GM19193 (cell line): ENCODE data around the gene SMIM22.

ENCODE experiments used
- POLR2A ChIP-seq: IDR thresholded peaks from 4 replicates; pipeline ENCODE4 v1.6.1; 2011; ENCODE audit not compliant: insufficient read depth, insufficient read length; ENCODE audit errors: extremely low read depth

SMIM22 gene

DNA sequence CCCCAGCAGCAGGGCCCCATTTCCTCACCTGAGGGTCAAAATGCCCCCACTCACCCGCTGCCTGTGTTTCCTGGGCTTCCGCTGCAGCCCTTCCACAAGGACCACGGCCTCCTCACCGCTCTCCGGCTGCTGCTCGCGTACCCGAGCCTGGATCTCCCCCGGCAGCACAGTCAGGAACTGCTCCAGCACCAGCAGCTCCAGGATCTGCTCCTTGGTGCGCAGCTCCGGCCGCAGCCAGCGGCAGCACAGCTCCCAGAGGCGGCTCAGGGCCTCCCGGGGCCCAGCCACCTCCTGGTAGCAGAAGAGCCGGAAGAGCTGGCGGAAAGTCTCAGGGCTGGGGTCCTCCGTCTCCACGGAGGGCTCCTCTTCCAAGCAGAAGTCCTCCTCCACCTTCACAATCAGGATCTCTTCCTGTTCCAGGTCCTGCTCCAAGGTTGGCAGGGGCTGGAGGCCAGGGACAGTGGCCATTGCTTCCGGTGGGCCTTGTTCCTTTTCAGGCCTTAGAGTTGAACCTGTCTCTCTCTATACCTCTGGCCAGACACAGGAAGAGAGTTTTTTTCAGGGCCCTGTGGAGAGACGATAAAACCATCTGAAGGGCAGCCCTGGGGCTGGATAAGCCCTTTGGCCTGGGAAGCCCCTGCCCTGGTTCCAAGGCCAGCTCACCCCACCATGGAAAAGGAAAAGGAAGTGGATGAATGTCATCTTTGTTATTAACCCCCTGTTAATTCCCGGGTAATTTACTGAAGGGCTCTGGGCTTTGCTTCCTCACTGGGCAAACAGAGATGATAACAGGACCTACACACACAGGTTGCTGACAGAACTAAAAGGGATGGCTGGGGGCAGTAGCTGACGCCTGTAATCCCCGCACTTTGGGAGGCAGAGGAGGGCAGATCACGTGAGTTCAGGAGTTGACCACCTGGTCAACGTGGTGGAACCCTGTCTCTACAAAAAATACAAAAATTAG, 29.4 kb upstream of the SMIM22 start:
- TF ChIP-seq POLR2A: no peak

DNA sequence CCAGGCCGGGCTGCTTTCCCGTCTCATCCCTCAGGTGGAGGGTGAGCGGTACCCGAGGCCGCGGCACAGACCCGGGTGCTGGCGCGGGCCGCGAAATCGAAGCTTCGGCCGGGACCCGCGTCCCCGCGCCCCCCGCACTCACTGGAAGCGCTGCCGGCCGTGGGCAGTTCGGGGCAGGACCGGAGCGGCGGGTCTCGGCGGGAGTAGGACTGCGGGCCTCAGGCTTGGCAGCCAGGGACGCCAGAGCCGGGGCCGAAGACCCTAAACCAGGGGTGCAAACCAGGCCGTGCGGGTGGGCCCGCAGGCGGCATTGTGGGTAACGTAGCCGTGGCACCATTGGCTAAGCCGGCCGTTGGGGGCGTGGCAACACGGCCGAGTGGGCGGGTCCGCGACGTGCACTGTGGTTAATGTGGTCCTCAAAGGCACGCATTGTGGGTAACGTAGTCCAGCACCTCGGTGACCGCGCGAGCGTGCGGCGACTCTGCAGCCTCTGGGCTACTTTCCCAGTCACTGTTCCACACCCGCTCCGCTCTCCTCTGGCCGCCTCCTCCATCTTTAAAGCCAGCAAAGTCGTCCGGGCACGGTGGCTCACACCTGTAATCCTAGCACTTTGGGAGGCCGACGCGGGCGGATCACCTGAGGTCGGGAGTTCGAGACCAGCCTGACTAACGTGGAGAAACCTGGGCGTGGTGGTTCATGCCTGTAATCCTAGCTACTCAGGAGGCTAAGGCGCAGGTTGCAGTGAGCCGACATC, 28.1 kb upstream of the SMIM22 start, which contains the start of gene ZNF500:
Gene ZNF500 (minus strand): TSS at position 288 of the 754 bp plus-strand sequence. CDS start 1,184 bp downstream, outside the sequence.
- peak; percentile 68 for TF ChIP-seq POLR2A

DNA sequence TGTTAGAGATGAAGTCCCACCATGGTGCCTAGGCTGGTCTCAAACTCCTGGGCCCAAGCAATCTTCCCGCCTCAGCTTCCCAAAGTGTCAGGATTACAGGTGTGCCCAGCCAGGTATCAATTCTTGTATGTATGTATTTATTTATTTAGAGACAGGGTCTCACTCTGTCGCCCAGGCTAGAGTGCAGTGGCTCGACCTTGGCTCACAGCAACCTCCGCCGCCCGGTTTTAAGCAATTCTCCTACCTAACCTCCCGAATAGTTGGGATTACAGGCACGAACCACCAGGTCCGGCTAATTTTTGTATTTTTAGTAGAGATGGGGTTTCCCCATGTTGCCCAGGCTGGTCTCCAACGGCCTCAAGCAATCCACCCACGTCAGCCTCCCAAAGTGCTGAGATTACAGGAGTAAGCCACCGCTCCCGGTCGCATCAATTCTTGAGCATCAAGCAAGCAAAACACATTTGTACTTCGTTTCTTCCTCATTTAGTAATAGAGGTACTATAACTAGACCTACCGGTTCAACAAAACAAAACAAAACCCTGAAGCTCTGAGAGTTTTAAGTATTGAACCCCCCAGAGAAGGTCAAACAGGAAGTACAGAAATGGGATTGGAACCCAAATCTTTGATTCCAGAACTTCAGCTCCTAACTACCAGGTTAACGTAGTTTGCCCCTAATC, 27.2 kb upstream of the SMIM22 start:
- no peak for TF ChIP-seq POLR2A

DNA sequence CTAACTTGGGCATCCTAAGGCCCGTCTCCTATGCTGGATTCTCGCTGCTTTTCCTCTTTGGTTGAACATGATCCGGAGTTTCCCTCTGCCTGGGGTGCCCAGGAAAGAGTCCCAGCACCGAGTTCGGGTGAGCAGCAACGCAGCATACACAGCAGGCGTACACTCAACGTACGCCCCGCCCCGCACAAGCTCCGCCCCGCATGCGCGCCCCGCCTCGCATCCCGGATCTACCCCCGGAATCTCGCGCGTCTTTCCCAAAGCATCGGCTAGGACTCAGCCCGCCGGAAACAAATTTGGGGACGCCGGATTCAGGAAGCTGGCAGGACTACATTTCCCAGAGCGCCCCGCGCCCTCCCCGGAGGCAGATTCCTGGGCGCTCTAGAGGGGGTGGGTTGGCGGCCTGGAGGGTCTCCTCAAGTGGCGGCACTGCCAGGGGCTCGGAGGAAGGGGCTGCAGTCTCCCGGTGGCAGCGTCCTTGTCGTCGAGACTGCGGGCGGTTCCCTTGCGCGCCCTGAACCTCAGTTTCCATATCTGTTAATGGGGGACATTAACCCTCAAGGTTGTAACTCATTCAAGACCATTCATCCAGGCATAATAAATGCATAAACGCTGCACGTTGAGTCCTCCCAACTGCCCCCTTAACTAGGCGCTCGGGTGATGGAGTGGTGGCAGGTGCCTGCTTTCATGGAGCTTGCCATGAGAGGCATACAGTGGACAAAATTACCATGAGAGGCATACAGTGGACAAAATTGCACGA, 26.4 kb upstream of the SMIM22 start:
- peak; percentile 80 for TF ChIP-seq POLR2A

DNA sequence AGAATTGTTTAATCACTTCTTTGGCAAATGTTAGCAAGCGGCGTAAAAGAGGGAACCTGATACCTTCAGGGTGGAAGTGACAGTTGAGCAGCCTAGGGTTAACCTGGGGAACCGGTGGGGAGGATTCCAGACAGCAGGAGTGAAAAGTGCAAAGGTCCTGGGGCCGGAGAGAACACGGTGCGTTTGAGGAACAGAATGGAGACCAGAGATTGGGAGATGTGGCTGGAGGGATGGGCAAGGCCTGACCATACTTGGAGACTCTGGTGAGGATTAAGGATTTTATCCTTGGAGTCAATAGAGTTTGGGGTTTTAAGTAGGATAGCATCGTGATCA, 25.9 kb upstream of the SMIM22 start:
- no peak for TF ChIP-seq POLR2A

DNA sequence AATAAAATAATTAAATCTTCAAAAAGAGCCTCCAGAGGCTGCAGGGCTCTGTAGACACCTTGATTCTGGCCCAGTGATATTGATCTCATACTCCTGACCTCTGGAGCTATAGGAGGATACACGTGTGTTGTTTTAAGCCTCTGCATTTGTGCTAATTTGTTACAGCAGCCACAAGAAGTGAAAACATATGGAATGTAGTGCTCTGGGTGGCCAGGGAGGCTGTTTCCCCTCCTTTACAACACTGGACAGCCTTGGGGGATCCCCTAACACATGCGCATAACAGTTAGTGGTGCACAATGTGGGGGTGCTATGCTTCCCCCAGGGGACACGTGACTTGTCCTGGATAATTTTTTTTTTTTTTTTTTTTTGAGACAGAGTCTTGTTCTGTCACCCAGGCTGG, 23.5 kb upstream of the SMIM22 start:
- no peak for TF ChIP-seq POLR2A

DNA sequence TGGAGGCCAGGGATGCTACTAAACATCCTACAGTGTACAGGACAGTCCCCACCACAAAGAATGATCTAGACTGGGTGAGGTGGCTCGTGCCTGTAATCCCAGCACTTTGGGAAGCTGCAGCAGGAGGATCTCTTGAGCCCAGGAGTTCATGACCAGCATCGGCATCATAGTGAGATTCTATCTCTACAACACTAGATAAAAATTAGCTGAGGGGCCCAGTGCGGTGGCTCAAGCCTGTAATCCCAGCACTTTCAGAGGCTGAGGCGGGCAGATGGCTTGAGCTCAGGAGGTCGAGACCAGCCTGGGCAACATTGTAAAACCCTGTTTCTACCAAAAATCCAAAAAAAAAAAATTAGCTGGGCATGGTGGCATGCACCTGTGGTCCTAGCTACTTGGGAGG, 22.8 kb upstream of the SMIM22 start:
- TF ChIP-seq POLR2A: no peak

DNA sequence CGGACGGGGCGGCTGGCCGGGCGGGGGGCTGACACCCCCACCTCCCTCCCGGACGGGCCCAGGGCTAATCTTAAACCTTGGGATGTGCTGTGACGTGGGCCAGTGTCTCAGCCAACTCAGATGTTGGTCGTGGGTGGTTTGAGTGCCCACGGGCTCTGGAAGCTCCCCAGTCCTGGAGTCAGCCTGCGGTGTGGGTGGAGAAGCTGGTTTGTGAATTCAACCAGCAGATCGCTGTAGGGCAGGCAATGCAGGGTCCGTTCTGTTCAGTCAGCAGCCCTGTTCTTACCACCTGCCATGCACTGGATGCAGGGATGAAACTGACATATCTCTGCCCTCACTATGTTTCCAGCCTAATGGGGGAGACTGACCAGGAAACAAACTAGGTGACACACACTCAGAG, 20.2 kb upstream of the SMIM22 start:
- no peak for TF ChIP-seq POLR2A

DNA sequence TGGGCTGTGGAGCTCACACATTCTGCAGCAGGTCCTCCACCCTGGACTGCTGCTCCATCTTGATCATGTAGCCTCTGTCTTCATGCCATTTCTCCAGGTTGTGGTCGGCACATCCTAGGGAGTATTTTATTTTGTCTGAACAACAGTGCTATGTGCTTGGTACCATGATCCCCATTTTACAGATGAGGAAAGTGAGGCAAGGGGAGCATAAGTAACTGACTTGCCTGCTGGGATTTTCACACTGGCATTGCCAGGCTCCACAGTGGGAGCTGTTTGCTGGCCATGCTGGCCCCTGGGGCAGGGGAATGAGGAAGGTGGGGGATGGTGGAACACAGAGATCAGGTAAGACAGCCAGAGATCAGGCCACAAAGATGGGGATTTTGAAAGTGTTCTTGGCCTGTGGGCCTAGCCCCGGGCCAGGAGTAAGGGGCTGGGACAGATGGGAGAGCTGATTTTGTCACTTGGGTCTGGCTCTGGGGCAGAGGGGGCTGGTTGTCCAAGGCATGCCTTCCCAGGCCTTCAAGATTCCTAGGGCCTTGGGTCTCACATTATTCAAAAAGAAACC, 18.9 kb upstream of the SMIM22 start:
- TF ChIP-seq POLR2A: no peak

DNA sequence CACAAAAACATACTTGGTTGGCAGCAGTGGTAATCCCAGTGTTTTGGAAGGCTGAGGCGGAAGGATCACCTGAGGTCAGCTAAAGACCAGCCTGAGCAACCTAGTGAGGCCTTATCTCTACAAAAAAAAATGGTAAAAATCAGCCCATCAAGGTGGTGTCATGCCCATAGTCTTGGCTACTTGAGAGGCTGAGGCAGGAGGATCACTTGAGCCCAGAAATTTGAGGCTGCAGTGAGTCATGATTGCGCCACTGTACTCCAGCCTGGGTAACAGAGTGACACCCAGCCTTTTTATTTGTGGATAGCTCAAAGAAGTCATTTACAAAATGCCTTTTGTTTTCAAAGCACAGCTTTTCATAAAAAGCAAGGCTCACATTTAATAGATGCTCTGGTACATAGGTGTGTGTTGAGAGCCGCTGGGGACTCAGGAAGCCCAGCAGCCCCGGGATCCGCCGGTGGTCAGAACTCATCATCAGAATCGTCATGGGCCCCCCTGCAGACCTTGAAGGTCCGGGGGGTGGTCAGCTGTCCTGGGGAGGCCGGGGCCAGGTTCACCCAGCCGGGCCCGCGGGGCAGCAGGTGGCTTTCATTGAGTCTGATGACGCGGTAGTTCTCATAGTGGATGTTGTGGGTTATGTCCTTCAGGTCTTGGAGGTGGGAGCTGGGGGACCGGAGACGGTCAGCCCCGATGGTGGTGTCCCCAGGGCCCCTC, 17.7 kb upstream of the SMIM22 start:
- TF ChIP-seq POLR2A: no peak

DNA sequence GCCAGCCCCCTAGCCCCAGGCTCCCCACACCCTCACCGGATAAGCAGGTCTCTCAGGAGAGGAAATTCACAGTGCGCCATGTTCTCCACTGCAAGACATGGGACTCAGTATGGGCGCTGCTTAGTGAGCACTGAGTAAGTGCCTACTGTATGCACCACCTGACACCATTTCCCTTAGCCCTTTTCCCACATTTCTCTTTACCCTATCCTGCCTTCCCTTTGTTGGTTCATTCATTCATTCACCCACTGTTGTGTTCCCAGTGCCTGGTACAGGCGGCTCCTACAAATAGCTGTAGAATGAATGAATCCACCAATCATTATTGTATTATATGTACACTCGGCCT, 17.1 kb upstream of the SMIM22 start:
- TF ChIP-seq POLR2A: no peak

DNA sequence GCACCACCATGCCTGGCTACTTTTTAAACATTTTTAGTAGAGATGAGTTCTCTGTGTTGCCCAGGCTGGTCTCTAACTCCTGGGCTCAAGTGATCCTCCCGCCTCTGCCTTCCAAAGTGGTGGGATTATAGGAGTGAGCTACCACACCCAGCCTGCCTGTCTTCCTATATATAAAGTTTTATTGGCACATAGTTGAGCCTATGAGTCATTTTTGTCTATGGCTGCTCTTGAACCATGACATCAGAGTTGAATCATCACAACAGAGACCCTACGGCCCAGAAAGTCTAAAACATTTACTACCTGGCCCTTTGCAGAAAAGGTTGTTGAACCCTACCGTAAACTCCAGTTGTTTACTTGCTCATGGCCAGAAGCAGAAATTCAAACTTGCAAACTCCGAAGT, 14.9 kb upstream of the SMIM22 start:
- TF ChIP-seq POLR2A: no peak

DNA sequence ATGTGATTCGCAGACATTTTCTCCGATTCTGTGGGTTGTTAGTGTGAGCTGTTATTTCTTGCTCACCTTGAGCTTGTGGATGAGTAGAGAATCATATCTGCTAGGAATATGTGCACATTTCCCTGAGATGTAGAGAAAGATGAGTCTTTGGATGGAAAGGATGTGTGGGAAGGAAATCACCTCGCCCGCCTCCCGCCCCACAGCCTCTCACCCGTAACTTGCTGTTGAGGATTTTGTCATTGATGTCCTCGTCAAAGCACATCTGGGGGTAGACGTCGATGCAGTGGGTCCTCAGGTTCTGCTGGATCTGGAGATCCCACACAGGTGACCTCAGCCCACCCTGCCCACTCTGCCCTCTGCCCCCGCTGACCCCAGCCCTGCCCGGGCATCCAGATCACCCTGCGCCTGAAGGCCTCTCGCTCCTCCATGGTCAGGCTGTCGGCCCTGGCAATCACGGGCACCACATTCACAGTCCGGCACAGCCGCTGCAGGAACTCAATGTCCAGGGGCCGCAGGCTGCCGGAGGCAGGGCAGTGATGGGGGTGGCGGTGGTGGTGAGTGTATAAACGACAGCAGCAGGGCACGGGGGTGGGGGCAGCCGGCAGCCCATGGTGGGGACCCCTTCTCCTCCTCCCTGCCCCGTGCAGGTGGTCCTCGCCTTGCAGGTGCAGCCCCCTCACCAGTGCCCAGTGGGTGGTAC, 11.8 kb upstream of the SMIM22 start:
- no peak for TF ChIP-seq POLR2A
